ENCODE data around the gene CRY2. TPM values are rescaled to one million over a fixed set of nuclear protein-coding genes. Genes with fewer than 3 reads are reported as not detected.
"Not testable (repeated sequence)": the region's sequence is repeated elsewhere in the genome, so short reads cannot be mapped to it uniquely, and the experiment has no call there.

CRY2 gene
- polyA plus RNA-seq, 2 donors: 5.9 to 6.8 TPM

GRCh38 chr11:45828996-45829395 is 18.3 kb upstream of the CRY2 start:
- WGBS, 2 donors: 69% methylated on average over 4 of the region's 4 CpGs
- Histone ChIP-seq H3K4me3 (ENCODE audit: low read depth in 1 of 2, low read length in 2 of 2) (no peak overlapping the region), H3K4me1 (ENCODE audit: control insufficient read depth in 2 of 2, insufficient read depth in 2 of 2, low read length in 1 of 2) (no peaks in the 10 kb centered on the region), H3K27me3 (ENCODE audit: control insufficient read depth in 1 of 2, insufficient read depth in 2 of 2, low read length in 2 of 2) (no peaks in the 10 kb centered on the region), H3K27ac (ENCODE audit: low read depth in 2 of 2, low read length in 1 of 2) (no peak overlapping the region), H3K36me3 (ENCODE audit: control insufficient read depth in 2 of 2, insufficient read depth in 2 of 2, low read length in 1 of 2) (no peaks in the 10 kb centered on the region), H3K9me3 (ENCODE audit: control insufficient read depth in 2 of 2, insufficient read depth in 1 of 2, low read depth in 1 of 2, low read length in 1 of 2) (no peaks in the 10 kb centered on the region)

GRCh38 chr11:45830596-45830995 is 16.7 kb upstream of the CRY2 start:
- Histone ChIP-seq H3K9me3 (ENCODE audit: control insufficient read depth in 2 of 2, insufficient read depth in 1 of 2, low read depth in 1 of 2, low read length in 1 of 2) (no peaks in the 10 kb centered on the region), H3K4me3 (ENCODE audit: low read depth in 1 of 2, low read length in 2 of 2) (no peak overlapping the region), H3K27ac (ENCODE audit: low read depth in 2 of 2, low read length in 1 of 2) (no peak overlapping the region), H3K4me1 (ENCODE audit: control insufficient read depth in 2 of 2, insufficient read depth in 2 of 2, low read length in 1 of 2) (no peaks in the 10 kb centered on the region), H3K27me3 (ENCODE audit: control insufficient read depth in 1 of 2, insufficient read depth in 2 of 2, low read length in 2 of 2) (no peaks in the 10 kb centered on the region), H3K36me3 (ENCODE audit: control insufficient read depth in 2 of 2, insufficient read depth in 2 of 2, low read length in 1 of 2) (no peaks in the 10 kb centered on the region)
- 90 to 92% methylated on average over 2 of the region's 2 CpGs for WGBS, 2 donors

DNA sequence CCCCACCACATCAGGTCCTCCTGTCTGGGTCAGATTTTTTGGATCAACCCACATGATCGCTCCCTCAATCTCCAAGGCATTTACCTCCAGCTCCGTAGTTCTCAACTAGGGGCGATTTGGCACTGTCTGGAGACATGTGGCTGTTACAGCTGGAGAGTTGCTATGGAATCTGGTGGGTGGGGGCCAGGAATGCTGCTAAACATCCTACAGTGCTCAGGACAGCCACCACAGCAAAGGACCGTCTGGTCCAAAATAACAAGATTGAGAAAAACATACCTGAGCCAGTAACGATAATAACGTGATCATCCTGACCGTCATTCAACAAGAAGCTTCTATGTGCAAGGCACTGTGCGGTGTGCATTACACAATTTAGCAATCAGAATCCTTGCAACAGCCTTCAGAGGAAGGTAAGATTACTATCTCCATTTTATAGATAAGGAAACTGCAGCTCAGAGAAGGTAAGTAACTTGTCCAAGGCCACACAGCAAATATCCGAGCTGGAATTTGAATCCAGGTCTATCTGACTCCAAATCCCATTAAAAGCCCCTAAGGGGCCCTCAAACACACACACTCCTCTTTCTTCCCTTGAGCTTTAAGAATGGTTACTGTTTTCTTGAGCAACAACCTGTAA is 14.3 kb upstream of the CRY2 start:
- H3K36me3 ChIP-seq (ENCODE audit: control insufficient read depth in 2 of 2, insufficient read depth in 2 of 2, low read length in 1 of 2): no peaks in the 10 kb centered on the region
- no peak overlapping the region for H3K4me3 ChIP-seq (ENCODE audit: low read depth in 1 of 2, low read length in 2 of 2)
- H3K27ac ChIP-seq (ENCODE audit: low read depth in 2 of 2, low read length in 1 of 2): no peak overlapping the region
- no peaks in the 10 kb centered on the region for H3K9me3 ChIP-seq (ENCODE audit: control insufficient read depth in 2 of 2, insufficient read depth in 1 of 2, low read depth in 1 of 2, low read length in 1 of 2)
- H3K4me1 ChIP-seq (ENCODE audit: control insufficient read depth in 2 of 2, insufficient read depth in 2 of 2, low read length in 1 of 2): no peaks in the 10 kb centered on the region
- WGBS, 2 donors: 84 to 87% methylated on average over 9 of the region's 9 CpGs
- H3K27me3 ChIP-seq (ENCODE audit: control insufficient read depth in 1 of 2, insufficient read depth in 2 of 2, low read length in 2 of 2): no peaks in the 10 kb centered on the region

DNA sequence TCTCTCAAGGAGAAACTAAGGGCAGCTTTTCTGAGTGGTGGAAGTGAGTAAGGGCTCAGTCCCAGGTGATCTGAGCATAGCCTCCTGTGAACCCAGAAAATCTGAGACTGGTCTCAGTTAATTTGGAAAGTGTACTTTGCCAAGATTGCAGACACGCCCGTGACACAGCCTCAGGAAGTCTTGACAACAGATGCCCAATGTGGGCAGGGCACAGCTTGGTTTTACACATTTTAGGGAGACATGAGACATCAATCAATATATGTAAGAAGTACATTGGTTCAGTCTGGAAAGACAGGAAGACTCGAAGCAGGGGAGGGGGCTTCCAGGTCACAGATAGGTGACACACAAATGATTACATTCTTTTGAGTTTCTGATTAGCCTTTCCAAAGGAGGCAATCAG is 13.5 kb upstream of the CRY2 start:
- Histone ChIP-seq H3K9me3 (ENCODE audit: control insufficient read depth in 2 of 2, insufficient read depth in 1 of 2, low read depth in 1 of 2, low read length in 1 of 2) (no peaks in the 10 kb centered on the region), H3K27me3 (ENCODE audit: control insufficient read depth in 1 of 2, insufficient read depth in 2 of 2, low read length in 2 of 2) (no peaks in the 10 kb centered on the region), H3K4me1 (ENCODE audit: control insufficient read depth in 2 of 2, insufficient read depth in 2 of 2, low read length in 1 of 2) (no peaks in the 10 kb centered on the region), H3K4me3 (ENCODE audit: low read depth in 1 of 2, low read length in 2 of 2) (no peak overlapping the region), H3K36me3 (ENCODE audit: control insufficient read depth in 2 of 2, insufficient read depth in 2 of 2, low read length in 1 of 2) (no peaks in the 10 kb centered on the region), H3K27ac (ENCODE audit: low read depth in 2 of 2, low read length in 1 of 2) (no peak overlapping the region)
- WGBS, 2 donors: 42 to 52% methylated on average over 3 of the region's 3 CpGs

DNA sequence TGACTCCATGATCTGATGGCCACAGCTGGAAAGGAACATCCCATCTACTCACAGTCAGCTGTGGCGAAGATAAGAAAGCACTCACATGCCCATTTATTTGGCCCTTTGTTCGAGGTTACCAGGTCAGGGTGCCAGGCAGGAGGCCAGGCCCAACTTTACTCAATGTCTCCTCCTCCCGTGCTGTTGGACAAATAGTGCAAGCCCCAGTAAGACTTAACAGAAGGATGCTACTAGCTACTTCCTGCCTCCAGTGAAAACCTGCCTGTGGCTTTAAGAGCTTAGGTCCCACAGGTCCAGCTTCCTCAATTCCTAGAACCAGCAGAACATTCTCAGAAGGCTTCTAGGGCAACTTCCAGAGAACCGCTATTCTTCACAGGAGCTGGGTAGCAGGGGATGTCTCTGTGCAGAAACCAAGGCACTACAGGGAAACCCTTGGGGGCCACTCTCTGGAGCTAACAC is 12.9 kb upstream of the CRY2 start:
- Histone ChIP-seq H3K4me1 (ENCODE audit: control insufficient read depth in 2 of 2, insufficient read depth in 2 of 2, low read length in 1 of 2) (no peaks in the 10 kb centered on the region), H3K36me3 (ENCODE audit: control insufficient read depth in 2 of 2, insufficient read depth in 2 of 2, low read length in 1 of 2) (no peaks in the 10 kb centered on the region), H3K27me3 (ENCODE audit: control insufficient read depth in 1 of 2, insufficient read depth in 2 of 2, low read length in 2 of 2) (no peaks in the 10 kb centered on the region), H3K4me3 (ENCODE audit: low read depth in 1 of 2, low read length in 2 of 2) (no peak overlapping the region), H3K27ac (ENCODE audit: low read depth in 2 of 2, low read length in 1 of 2) (no peak overlapping the region), H3K9me3 (ENCODE audit: control insufficient read depth in 2 of 2, insufficient read depth in 1 of 2, low read depth in 1 of 2, low read length in 1 of 2) (no peaks in the 10 kb centered on the region)
- WGBS, 2 donors: 61 to 62% methylated on average over 4 of the region's 4 CpGs

- H3K27ac ChIP-seq (ENCODE audit: low read depth in 2 of 2, low read length in 1 of 2): no peak overlapping the region
- 78 to 82% methylated on average over 6 of the region's 6 CpGs for WGBS, 2 donors
Measured at GRCh38 chr11:45839204-45839603, 8.1 kb upstream of the CRY2 start.

DNA sequence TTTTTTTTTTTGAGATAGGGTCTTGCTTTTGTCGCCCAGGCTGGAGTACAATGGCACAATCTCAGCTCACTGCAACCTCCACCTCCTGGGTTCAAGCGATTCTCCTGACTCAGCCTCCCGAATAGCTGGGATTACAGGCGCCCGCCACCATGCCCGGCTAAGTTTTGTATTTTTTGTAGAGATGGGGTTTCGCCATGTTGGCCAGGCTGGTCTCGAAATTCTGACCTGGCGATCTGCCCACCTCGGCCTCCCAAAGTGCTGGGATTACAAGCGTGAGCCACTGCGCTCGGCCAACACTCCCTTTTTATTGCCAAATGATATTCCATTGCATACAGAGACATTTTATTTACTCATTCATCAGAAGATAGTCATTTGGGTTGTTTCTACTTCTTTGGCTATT is 7.0 kb upstream of the CRY2 start:
- not testable (repeated sequence) for H3K27ac ChIP-seq (ENCODE audit: low read depth in 2 of 2, low read length in 1 of 2); H3K27me3 ChIP-seq (ENCODE audit: control insufficient read depth in 1 of 2, insufficient read depth in 2 of 2, low read length in 2 of 2); H3K4me1 ChIP-seq (ENCODE audit: control insufficient read depth in 2 of 2, insufficient read depth in 2 of 2, low read length in 1 of 2); H3K9me3 ChIP-seq (ENCODE audit: control insufficient read depth in 2 of 2, insufficient read depth in 1 of 2, low read depth in 1 of 2, low read length in 1 of 2); H3K4me3 ChIP-seq (ENCODE audit: low read depth in 1 of 2, low read length in 2 of 2); H3K36me3 ChIP-seq (ENCODE audit: control insufficient read depth in 2 of 2, insufficient read depth in 2 of 2, low read length in 1 of 2)
- 87% methylated on average over 13 of the region's 13 CpGs for WGBS, 2 donors

More at GRCh38 chr11:45839204-45839603, 8.1 kb upstream of the CRY2 start:
- Histone ChIP-seq H3K36me3 (ENCODE audit: control insufficient read depth in 2 of 2, insufficient read depth in 2 of 2, low read length in 1 of 2) (no peaks in the 10 kb centered on the region), H3K4me3 (ENCODE audit: low read depth in 1 of 2, low read length in 2 of 2) (no peak overlapping the region), H3K27me3 (ENCODE audit: control insufficient read depth in 1 of 2, insufficient read depth in 2 of 2, low read length in 2 of 2) (no peaks in the 10 kb centered on the region), H3K4me1 (ENCODE audit: control insufficient read depth in 2 of 2, insufficient read depth in 2 of 2, low read length in 1 of 2) (no peaks in the 10 kb centered on the region), H3K9me3 (ENCODE audit: control insufficient read depth in 2 of 2, insufficient read depth in 1 of 2, low read depth in 1 of 2, low read length in 1 of 2) (no peaks in the 10 kb centered on the region)

DNA sequence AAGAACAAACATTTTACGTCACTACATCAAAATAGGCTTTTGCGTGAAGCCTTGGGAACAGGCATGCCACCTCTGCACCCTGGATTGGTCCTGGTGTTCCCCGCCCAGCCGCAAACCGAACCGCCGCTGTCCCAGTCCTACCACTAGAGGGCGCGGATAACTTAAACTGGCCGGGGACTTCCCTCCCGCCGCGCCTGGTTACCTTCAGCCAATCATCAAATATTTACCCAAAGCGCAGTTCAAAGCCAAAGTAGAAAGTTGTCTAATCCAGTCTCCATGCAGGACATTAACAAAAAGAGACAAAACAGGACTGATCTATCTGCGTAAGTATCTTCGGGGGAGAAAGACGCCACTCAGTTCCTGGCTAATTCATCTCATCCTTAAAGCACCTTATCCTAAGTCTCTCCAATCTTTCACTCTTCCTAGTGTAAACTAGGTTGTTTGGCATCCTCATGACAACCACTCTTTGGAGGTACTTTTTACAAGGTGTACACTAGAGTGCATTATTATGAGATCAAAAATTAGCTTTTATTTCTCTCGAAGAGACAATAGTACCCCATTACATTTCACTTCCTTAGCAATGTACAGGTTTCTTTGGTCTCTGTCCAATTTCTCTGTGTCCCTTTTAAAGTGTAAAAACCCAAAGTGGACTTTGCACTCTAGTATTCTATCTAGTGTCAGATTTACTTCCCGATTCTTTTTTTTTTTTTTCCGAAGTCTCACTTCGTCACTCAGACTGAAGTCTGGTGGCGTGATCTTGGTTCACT is 3.9 kb upstream of the CRY2 start:
- H3K36me3 ChIP-seq (ENCODE audit: control insufficient read depth in 2 of 2, insufficient read depth in 2 of 2, low read length in 1 of 2): no peaks in the 10 kb centered on the region
- no peaks in the 10 kb centered on the region for H3K27me3 ChIP-seq (ENCODE audit: control insufficient read depth in 1 of 2, insufficient read depth in 2 of 2, low read length in 2 of 2)
- H3K4me1 ChIP-seq (ENCODE audit: control insufficient read depth in 2 of 2, insufficient read depth in 2 of 2, low read length in 1 of 2): no peaks in the 10 kb centered on the region
- H3K9me3 ChIP-seq (ENCODE audit: control insufficient read depth in 2 of 2, insufficient read depth in 1 of 2, low read depth in 1 of 2, low read length in 1 of 2): no peaks in the 10 kb centered on the region
- peak overlapping the region; percentile 7 to 42 for H3K27ac ChIP-seq (ENCODE audit: low read depth in 2 of 2, low read length in 1 of 2)
- no peak overlapping the region for H3K4me3 ChIP-seq (ENCODE audit: low read depth in 1 of 2, low read length in 2 of 2)
- WGBS, 2 donors: 11% methylated on average over 22 of the region's 22 CpGs

DNA sequence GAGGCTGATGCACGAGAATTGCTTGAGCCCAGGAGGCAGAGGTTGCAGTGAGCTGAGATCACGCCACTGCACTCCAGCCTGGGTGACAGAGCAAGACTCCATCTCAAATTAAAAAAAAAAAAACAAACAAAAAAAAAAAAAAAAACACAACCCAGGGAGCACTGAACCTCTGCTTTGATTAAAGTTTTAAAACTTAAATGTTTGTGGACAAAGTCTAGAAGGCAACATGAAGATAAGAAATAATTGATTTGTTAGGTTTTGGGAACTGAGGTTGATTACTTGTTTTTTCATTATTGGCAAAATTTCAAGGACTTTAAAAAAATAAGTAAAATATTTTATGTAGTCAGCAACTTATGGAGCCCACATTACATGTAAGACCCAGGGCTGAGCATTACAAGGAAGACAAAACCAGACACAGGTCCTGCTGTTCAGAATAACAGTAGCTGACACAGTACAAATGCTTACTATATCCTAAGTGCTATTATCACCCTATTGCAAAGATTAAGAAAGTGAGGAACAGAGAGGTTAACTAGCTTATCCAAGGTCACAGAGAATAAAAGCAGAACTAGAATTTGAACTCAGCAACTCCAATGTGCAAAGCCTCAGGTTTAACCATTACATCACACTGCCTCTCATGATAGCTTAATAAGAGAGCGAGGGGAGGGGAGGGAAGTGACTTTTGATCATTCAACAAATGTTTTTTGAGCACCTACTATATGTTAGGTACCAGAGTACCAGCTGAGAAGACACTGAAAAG is 2.3 kb upstream of the CRY2 start:
- Histone ChIP-seq H3K36me3 (ENCODE audit: control insufficient read depth in 2 of 2, insufficient read depth in 2 of 2, low read length in 1 of 2) (no peaks in the 10 kb centered on the region), H3K9me3 (ENCODE audit: control insufficient read depth in 2 of 2, insufficient read depth in 1 of 2, low read depth in 1 of 2, low read length in 1 of 2) (no peaks in the 10 kb centered on the region), H3K27ac (ENCODE audit: low read depth in 2 of 2, low read length in 1 of 2) (no peak overlapping the region), H3K27me3 (ENCODE audit: control insufficient read depth in 1 of 2, insufficient read depth in 2 of 2, low read length in 2 of 2) (no peaks in the 10 kb centered on the region), H3K4me1 (ENCODE audit: control insufficient read depth in 2 of 2, insufficient read depth in 2 of 2, low read length in 1 of 2) (peaks cover 0 to 2% of the 10 kb centered on the region in 2 donors), H3K4me3 (ENCODE audit: low read depth in 1 of 2, low read length in 2 of 2) (no peak overlapping the region)
- WGBS, 2 donors: 79 to 84% methylated on average over 3 of the region's 3 CpGs

Measured in esophagus (tissue), 2 donors.